ENCODE measurements around the gene PPIP5K2. TPM values are rescaled to one million over a fixed set of nuclear protein-coding genes. Genes with fewer than 3 reads are reported as not detected.
A peak's percentile ranks its signal among the peaks of the same experiment; 100 is the strongest.

Gene PPIP5K2
- total RNA-seq, 2 donors from 2014 or later: 63.5 to 70.6 TPM

GRCh38 chr5:103109277-103109676 is 10.8 kb upstream of the PPIP5K2 start:
- peaks cover 5% of the 10 kb centered on the region for H3K36me3 Mint-ChIP-seq
- H3K9me3 Mint-ChIP-seq: peaks cover 4% of the 10 kb centered on the region
- H3K4me1 Mint-ChIP-seq (ENCODE audit: low read depth in 2 of 2): peaks cover 20 to 24% of the 10 kb centered on the region in 2 donors
- no peak for DNase-seq (ENCODE audit: low spot score)
- ATAC-seq: no peak
- H3K4me3 Mint-ChIP-seq: no peak overlapping the region
- no peak overlapping the region for H3K27ac Mint-ChIP-seq
- H3K27me3 Mint-ChIP-seq: no peaks in the 10 kb centered on the region

DNA sequence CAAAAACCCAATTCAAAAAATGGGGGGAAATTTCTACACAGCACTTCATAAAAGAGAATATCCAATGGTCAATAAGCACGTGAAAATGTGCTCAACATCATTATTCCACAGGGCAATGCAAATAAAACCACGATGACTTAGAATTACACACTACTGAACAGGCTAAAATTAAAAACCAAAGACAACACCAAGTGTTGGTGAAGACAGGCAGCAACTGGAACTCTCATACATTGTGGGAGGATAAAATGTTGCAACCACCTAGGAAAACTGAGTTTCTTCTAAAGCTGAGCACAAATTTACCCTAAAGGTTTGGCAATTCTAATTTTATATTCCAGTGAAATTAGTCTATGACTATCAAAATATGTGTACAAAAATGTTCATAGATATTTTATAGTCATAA is 9.7 kb upstream of the PPIP5K2 start:
- no peak for DNase-seq (ENCODE audit: low spot score)
- Mint-ChIP-seq H3K36me3 (peaks cover 9% of the 10 kb centered on the region), H3K27ac (no peak overlapping the region), H3K9me3 (peaks cover 4% of the 10 kb centered on the region), H3K27me3 (no peaks in the 10 kb centered on the region), H3K4me3 (no peak overlapping the region), H3K4me1 (ENCODE audit: low read depth in 2 of 2) (peaks cover 26 to 28% of the 10 kb centered on the region in 2 donors)
- ATAC-seq: no peak

- peak overlapping the region; percentile 15 to 45 for H3K27ac Mint-ChIP-seq
- peaks cover 9% of the 10 kb centered on the region for H3K36me3 Mint-ChIP-seq
- H3K27me3 Mint-ChIP-seq: no peaks in the 10 kb centered on the region
- DNase-seq (ENCODE audit: low spot score): no peak
- peaks cover 4% of the 10 kb centered on the region for H3K9me3 Mint-ChIP-seq
- H3K4me1 Mint-ChIP-seq (ENCODE audit: low read depth in 2 of 2): peaks cover 26 to 28% of the 10 kb centered on the region in 2 donors
- peak in 1 of 2 donors; percentile 52 for ATAC-seq
- peak overlapping the region; percentile 39 for H3K4me3 Mint-ChIP-seq
These were observed 8.6 kb upstream of the PPIP5K2 start for GRCh38 chr5:103111468-103111867.

- DNase-seq (ENCODE audit: low spot score) (no peak), ATAC-seq (no peak)
- Mint-ChIP-seq H3K4me3 (no peak overlapping the region), H3K36me3 (peaks cover 9% of the 10 kb centered on the region), H3K4me1 (ENCODE audit: low read depth in 2 of 2) (peaks cover 28 to 29% of the 10 kb centered on the region in 2 donors), H3K27me3 (no peaks in the 10 kb centered on the region), H3K9me3 (peaks cover 4% of the 10 kb centered on the region), H3K27ac (peak overlapping the region; percentile 15 to 45)
These were observed 7.2 kb upstream of the PPIP5K2 start for GRCh38 chr5:103112910-103113309.

DNA sequence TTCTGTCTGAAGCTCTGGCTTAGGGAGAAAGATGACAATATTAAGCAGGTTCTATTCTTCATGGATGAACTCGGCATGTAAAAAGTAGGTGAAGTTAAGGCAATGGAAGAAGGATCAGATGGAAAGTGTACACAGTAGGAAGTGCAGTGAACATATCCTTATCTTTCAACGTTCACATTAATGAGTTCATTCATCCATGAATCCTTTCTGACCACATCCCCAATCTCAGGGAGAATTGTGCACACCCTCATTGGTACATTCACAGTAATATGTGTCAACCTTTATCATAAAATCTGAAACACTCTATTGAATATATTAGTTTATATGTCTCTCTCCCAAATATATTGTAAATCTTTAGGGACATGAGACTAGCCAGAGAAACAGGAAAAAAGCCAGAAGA is 5.7 kb upstream of the PPIP5K2 start:
- H3K9me3 Mint-ChIP-seq: peaks cover 4% of the 10 kb centered on the region
- H3K27ac Mint-ChIP-seq: no peak overlapping the region
- H3K36me3 Mint-ChIP-seq: peaks cover 9% of the 10 kb centered on the region
- peaks cover 35 to 40% of the 10 kb centered on the region in 2 donors for H3K4me1 Mint-ChIP-seq (ENCODE audit: low read depth in 2 of 2)
- DNase-seq (ENCODE audit: low spot score) (no peak), ATAC-seq (no peak)
- no peaks in the 10 kb centered on the region for H3K27me3 Mint-ChIP-seq
- no peak overlapping the region for H3K4me3 Mint-ChIP-seq

GRCh38 chr5:103117471-103117991 is 2.6 kb upstream of the PPIP5K2 start:
- Mint-ChIP-seq H3K36me3 (peaks cover 4% of the 10 kb centered on the region), H3K27ac (no peak overlapping the region), H3K4me1 (ENCODE audit: low read depth in 2 of 2) (peaks cover 39 to 49% of the 10 kb centered on the region in 2 donors), H3K27me3 (no peaks in the 10 kb centered on the region), H3K4me3 (no peak overlapping the region), H3K9me3 (no peaks in the 10 kb centered on the region)
- no peak for DNase-seq (ENCODE audit: low spot score)
- no peak for ATAC-seq

DNA sequence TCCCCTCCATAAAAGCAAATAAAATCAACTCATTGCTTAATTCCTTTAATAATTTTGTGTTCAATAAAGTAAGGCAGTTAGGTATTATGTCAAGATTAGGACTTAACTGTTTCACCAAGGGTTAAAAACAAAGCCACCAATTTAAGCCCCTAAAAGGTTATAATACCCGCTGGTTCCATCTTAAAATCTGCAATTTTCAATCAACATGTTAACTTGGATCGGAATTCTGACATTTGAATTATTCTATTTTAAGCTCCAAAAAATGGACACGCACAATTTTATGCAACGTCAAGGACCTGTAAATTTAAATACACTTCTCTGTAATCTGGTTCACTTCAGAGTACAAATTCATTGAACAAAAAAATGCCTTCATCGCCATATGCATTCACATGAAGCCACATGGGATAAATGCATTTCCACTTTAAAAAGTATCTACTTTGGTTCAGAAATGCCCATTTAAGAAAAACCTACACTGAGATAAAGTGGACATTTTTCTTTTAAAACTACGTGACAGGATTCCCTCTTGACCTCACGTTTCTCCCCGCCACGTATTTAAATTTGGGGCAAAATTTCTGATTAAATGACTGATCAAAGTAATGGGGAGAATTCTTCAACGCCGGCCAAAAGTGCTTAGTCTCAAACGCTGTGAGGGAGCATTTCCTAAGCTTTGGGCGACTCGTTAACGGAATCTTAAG is 884 bp upstream of the PPIP5K2 start:
- H3K36me3 Mint-ChIP-seq: peaks cover 4% of the 10 kb centered on the region
- H3K9me3 Mint-ChIP-seq: no peaks in the 10 kb centered on the region
- H3K27ac Mint-ChIP-seq: peak overlapping the region; percentile 97 to 99
- peaks cover 37 to 48% of the 10 kb centered on the region in 2 donors for H3K4me1 Mint-ChIP-seq (ENCODE audit: low read depth in 2 of 2)
- H3K27me3 Mint-ChIP-seq: no peaks in the 10 kb centered on the region
- H3K4me3 Mint-ChIP-seq: peak overlapping the region; percentile 95
- ATAC-seq (no peak), DNase-seq (ENCODE audit: low spot score) (no peak)

GRCh38 chr5:103120607-103121200 is 603 bp downstream of the PPIP5K2 start:
- Mint-ChIP-seq H3K4me1 (ENCODE audit: low read depth in 2 of 2) (peaks cover 35 to 44% of the 10 kb centered on the region in 2 donors), H3K27me3 (no peaks in the 10 kb centered on the region), H3K9me3 (no peaks in the 10 kb centered on the region), H3K4me3 (peak overlapping the region; percentile 95), H3K27ac (peak overlapping the region; percentile 97 to 99), H3K36me3 (no peaks in the 10 kb centered on the region)
- DNase-seq (ENCODE audit: low spot score) (no peak), ATAC-seq (no peak)

DNA sequence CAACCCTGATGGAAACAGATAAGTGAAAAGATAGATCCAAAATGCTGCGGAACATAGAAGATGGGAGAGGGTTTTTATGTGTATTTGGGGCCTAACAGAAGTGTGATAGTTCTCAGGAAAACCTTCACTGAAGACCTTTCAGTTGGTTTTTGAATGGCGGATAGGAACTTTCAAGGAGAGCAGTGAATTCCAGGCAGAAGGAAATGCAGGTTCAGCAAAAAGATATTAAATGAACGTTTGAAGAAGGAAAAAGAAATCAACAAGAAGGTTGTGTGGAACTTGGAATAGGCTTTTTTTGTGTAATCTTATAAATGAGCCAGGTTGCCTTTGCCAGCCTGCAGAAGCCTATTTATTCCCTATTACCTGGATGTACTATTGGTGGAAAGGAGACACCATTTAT is 2.1 kb downstream of the PPIP5K2 start:
- Mint-ChIP-seq H3K27ac (peak overlapping the region in 1 of 2 donors; percentile 97), H3K27me3 (no peaks in the 10 kb centered on the region)

DNA sequence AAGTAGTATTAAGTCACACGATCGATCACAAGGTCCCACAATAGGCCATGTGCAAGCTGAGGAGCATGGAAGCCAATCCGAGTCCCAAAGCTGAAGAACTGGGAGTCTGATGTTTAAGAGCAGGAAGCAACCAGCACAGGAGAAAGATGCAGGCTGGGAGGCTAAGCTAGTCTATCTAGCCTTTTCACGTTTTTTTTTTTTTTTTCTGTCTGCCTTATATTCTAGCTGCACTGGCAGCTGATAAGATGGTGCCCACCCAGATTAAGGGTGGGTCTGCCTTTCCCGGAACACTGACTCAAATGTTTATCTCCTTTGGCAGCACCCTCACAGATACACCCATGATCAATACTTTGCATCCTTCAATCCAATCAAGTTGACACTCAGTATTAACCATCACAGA is 6.5 kb downstream of the PPIP5K2 start:
- Mint-ChIP-seq H3K36me3 (peaks cover 6% of the 10 kb centered on the region), H3K27ac (no peak overlapping the region), H3K4me3 (no peak overlapping the region), H3K27me3 (no peaks in the 10 kb centered on the region), H3K9me3 (no peaks in the 10 kb centered on the region), H3K4me1 (ENCODE audit: low read depth in 2 of 2) (peaks cover 19 to 25% of the 10 kb centered on the region in 2 donors)
- no peak for ATAC-seq
- no peak for DNase-seq (ENCODE audit: low spot score)

More for the DNA sequence above, 2.1 kb downstream of the PPIP5K2 start:
- H3K4me1 Mint-ChIP-seq (ENCODE audit: low read depth in 2 of 2): peaks cover 32 to 44% of the 10 kb centered on the region in 2 donors
- no peak for DNase-seq (ENCODE audit: low spot score)
- H3K4me3 Mint-ChIP-seq: peak overlapping the region; percentile 95
- H3K9me3 Mint-ChIP-seq: no peaks in the 10 kb centered on the region
- no peaks in the 10 kb centered on the region for H3K36me3 Mint-ChIP-seq
- ATAC-seq: no peak

DNA sequence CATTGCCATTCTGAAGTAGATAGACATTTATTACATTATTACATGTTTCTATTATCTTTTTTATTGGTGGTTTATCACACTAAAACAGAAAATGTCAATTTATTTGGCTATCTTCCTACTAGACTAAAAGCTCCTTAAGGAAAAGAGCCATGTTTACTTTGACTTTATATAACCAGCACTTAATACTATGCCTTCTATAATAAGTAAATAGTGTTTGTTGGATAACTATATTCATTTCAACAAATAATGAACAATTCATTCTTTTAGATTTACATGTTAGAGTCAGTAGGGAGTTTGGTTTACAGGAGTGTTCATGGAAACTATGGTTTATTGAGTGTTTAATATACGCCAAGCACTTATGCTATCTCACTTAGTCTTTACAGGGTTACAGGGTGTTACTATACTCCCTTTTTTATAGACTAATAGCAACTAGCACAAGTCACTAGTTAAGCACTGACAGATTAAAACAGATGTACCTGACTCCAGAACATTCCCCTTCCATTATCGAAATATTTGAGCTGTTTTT is 7.3 kb downstream of the PPIP5K2 start:
- DNase-seq (ENCODE audit: low spot score) (no peak), ATAC-seq (no peak)
- Mint-ChIP-seq H3K4me3 (no peak overlapping the region), H3K27me3 (no peaks in the 10 kb centered on the region), H3K27ac (peak overlapping the region in 1 of 2 donors; percentile 34), H3K36me3 (peaks cover 6% of the 10 kb centered on the region), H3K4me1 (ENCODE audit: low read depth in 2 of 2) (peaks cover 11 to 17% of the 10 kb centered on the region in 2 donors), H3K9me3 (no peaks in the 10 kb centered on the region)

DNA sequence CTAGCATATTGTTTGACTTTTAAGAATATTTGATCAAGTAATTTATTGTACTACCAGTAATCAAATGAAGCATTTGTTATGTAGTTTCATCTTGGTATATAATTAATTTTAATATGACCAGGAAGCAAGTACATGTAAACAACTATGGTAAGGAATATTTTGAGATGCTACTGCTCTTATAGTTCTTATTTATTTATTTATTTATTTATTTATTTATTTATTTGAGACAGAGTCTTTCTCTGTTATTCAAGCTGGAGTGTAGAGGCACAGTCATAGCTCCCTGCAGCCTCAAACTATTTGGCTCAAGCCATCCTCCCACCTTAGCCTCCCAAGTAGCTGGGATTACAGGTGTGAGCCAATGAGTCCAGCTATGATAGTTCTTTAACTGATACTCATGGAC is 8.1 kb downstream of the PPIP5K2 start:
- Mint-ChIP-seq H3K27me3 (no peaks in the 10 kb centered on the region), H3K27ac (no peak overlapping the region)
- ATAC-seq: no peak

GRCh38 chr5:103132684-103133083 is 12.6 kb downstream of the PPIP5K2 start:
- H3K4me3 Mint-ChIP-seq: no peak overlapping the region
- H3K9me3 Mint-ChIP-seq: no peaks in the 10 kb centered on the region
- DNase-seq (ENCODE audit: low spot score) (no peak), ATAC-seq (no peak)
- no peak overlapping the region for H3K27ac Mint-ChIP-seq
- peaks cover 3 to 7% of the 10 kb centered on the region in 2 donors for H3K4me1 Mint-ChIP-seq (ENCODE audit: low read depth in 2 of 2)
- no peaks in the 10 kb centered on the region for H3K27me3 Mint-ChIP-seq
- H3K36me3 Mint-ChIP-seq: peaks cover 6% of the 10 kb centered on the region

More for the DNA sequence above, 8.1 kb downstream of the PPIP5K2 start:
- Mint-ChIP-seq H3K36me3 (peaks cover 6% of the 10 kb centered on the region), H3K9me3 (no peaks in the 10 kb centered on the region), H3K4me3 (no peak overlapping the region), H3K4me1 (ENCODE audit: low read depth in 2 of 2) (peaks cover 10% of the 10 kb centered on the region in 2 donors)
- DNase-seq (ENCODE audit: low spot score): no peak

- Mint-ChIP-seq H3K27ac (no peak overlapping the region), H3K4me3 (no peak overlapping the region), H3K27me3 (no peaks in the 10 kb centered on the region), H3K36me3 (peaks cover 6% of the 10 kb centered on the region), H3K4me1 (ENCODE audit: low read depth in 2 of 2) (peaks cover 3 to 5% of the 10 kb centered on the region in 2 donors), H3K9me3 (no peaks in the 10 kb centered on the region)
- ATAC-seq (no peak), DNase-seq (ENCODE audit: low spot score) (no peak)
These were observed 13.1 kb downstream of the PPIP5K2 start for GRCh38 chr5:103133231-103133630.
